ENCODE data around the gene DDX56.
"Not testable (repeated sequence)": the region's sequence is repeated elsewhere in the genome, so short reads cannot be mapped to it uniquely, and the experiment has no call there.

DDX56 gene

GRCh38 chr7:44573464-44574286 is at the start of gene DDX56:
Gene DDX56 (minus strand): TSS chr7:44573908. CDS start chr7:44573895, 13 bp downstream.
- DNase-seq, result peak; percentile 78

- no peak for DNase-seq
These were observed 48.8 kb upstream of the DDX56 start for GRCh38 chr7:44622342-44623151.

GRCh38 chr7:44621750-44622103 is 48.0 kb upstream of the DDX56 start:
- no peak for DNase-seq

- DNase-seq, result no peak
These were observed 47.5 kb upstream of the DDX56 start for GRCh38 chr7:44621034-44621749.

GRCh38 chr7:44618753-44619152 is 45.0 kb upstream of the DDX56 start:
- no peak for DNase-seq

GRCh38 chr7:44618045-44618444 is 44.3 kb upstream of the DDX56 start:
- no peak for DNase-seq

- no peak for DNase-seq
These were observed 43.6 kb upstream of the DDX56 start for GRCh38 chr7:44617225-44617890.

GRCh38 chr7:44616545-44616944 is 42.8 kb upstream of the DDX56 start:
- DNase-seq, result no peak

- DNase-seq, result no peak
These were observed 42.1 kb upstream of the DDX56 start for GRCh38 chr7:44615793-44616192.

GRCh38 chr7:44615149-44615611 is 41.5 kb upstream of the DDX56 start:
- no peak for DNase-seq

GRCh38 chr7:44609829-44610228 is 36.1 kb upstream of the DDX56 start:
- no peak for DNase-seq

GRCh38 chr7:44608916-44609648 is 35.4 kb upstream of the DDX56 start:
- DNase-seq, result no peak

- no peak for DNase-seq
These were observed 33.7 kb upstream of the DDX56 start for GRCh38 chr7:44607141-44608068.

- DNase-seq, result peak; percentile 99
These were observed 32.8 kb upstream of the DDX56 start, which contains the start of gene OGDH for GRCh38 chr7:44606341-44607140. Gene OGDH (plus strand): TSS chr7:44606627. CDS start chr7:44624344, 17,717 bp downstream.

- DNase-seq, result no peak
These were observed 31.2 kb upstream of the DDX56 start for GRCh38 chr7:44604941-44605340.

GRCh38 chr7:44603193-44603592 is 29.5 kb upstream of the DDX56 start:
- no peak for DNase-seq

- no peak for DNase-seq
These were observed 28.8 kb upstream of the DDX56 start for GRCh38 chr7:44602576-44602910.

- DNase-seq, result no peak
These were observed 25.5 kb upstream of the DDX56 start for GRCh38 chr7:44599222-44599621.

GRCh38 chr7:44597181-44597580 is 23.5 kb upstream of the DDX56 start:
- not testable (repeated sequence) for DNase-seq
